HG02759 (cell line): ENCODE results near the gene FAM120AOS.
A peak's percentile ranks its signal among the peaks of the same experiment; 100 is the strongest.

Experiments
- ATAC-seq: cut with Tn5 transposase; IDR thresholded peaks from one replicate; pipeline ENCODE4 v1.9.1; 2021; ENCODE audit warnings: mild to moderate bottlenecking, moderate library complexity; ENCODE audit not compliant: unreplicated experiment

FAM120AOS gene

GRCh38 chr9:93453047-93453914 lies at the start of gene FAM120AOS:
Gene FAM120AOS (minus strand): TSS chr9:93453581. CDS start chr9:93452709, 872 bp downstream.
- ATAC-seq: peak; percentile 69

- ATAC-seq: no peak
Measured at GRCh38 chr9:93501406-93501805, 48.0 kb upstream of the FAM120AOS start.

- no peak for ATAC-seq
Measured at GRCh38 chr9:93500571-93501298, 47.4 kb upstream of the FAM120AOS start.

- ATAC-seq: no peak
Measured at GRCh38 chr9:93496285-93496684, 42.9 kb upstream of the FAM120AOS start.

DNA sequence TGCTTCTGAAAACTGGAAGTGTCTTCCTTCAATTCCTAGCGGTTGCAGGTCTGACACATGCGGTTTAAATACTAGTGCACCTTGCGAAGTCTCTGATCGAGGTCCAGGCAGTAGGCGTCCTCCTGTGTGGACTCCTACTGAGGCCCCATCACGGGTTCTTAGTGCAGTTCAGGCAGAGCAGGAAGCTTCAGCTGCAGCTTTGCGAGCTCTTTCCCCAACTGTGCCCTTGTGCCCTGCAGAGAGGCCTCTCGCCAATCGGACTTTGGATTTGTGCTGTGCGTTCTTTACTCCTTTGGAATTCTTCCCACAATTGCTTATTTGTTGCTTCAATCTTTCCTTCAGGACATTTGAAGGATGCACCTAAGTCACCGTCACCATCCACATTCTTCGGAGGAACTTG lies 40.6 kb upstream of the FAM120AOS start:
- no peak for ATAC-seq

DNA sequence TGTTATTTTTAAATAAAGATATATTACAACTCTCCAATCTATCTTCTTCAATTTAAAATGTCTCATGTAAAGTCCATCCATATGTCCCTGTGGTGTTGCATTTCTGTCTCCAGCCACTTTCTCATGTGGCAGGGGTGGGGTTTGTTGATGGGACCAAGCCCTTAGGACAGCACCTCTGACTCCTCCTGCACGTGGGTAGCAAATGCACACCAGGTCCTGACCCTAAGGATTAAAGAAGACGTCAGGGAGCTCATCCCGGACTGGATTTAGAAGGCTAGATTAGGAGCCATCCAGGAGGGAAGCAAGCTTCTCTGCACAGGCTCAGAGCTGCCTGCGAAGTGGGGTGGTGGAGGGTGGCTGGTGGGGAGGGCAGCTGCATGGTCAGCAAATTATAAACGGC lies 38.9 kb upstream of the FAM120AOS start:
- ATAC-seq: no peak

DNA sequence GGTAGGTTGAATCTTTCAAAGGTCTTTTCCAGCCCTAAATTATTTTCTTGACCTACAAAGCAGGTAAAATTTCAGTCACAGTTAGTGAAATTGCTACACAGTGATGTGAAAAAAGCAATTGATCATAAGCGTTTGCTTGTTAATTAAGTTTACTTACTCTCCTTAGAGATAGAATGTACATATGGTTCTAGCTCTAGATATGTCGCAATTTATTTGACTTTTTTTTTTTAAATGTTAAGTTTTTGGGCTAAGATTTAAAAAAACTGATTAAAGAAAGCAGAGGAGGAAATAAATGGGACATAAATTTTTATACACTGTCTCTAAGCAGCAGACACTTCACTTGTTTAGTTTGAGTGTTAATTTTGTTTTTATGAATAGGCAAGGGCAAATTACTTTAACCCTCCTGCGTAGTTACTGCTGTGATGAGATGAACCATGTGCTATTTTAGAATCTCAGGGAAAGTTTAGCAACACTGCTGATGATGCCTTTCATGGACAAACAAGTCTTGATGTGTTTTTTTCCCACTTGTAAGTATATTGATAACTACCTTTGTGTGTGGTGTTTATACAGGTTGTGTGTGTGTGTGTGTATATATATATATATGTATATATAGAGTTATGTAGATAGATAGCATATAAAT lies 38.3 kb upstream of the FAM120AOS start:
- ATAC-seq: no peak

DNA sequence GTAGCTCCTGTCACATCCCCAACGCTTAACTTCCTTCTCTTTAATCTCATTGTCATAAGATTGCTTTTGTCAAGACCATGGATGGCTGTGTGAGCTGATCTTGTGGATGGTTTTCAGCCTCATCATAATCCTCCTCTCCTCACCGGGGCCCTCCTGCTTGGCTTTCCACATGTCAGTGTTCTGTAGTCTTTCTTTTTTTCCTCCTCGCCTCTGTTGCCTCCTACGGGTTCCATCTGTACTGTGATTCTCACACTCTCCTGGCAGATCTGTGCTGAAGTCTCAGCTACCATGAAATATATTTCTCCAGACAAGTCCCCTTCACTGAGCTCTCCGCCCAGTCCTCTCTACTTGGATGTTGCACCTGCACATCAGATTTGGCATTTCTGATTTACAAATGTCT lies 34.9 kb upstream of the FAM120AOS start:
- no peak for ATAC-seq

DNA sequence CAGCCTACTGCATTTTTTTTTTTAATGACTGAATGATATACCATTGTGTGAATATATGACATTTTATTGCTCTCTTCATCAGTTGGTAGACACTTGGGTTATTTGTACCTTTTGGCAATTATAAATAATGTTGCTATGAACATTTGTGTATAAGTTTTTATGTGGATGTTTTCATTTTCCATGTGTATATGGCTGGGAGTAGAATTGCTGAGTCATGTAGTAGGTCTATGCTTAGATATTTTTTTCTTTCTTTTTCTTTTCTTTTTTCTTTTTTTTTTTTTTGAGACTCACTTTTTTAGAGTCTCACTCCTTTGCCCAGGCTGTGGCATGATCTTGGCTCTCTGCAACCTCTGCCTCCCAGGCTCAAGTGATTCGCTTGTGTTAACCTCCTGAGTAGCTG lies 32.9 kb upstream of the FAM120AOS start:
- no peak for ATAC-seq

- no peak for ATAC-seq
Measured at GRCh38 chr9:93483497-93483896, 30.1 kb upstream of the FAM120AOS start.

DNA sequence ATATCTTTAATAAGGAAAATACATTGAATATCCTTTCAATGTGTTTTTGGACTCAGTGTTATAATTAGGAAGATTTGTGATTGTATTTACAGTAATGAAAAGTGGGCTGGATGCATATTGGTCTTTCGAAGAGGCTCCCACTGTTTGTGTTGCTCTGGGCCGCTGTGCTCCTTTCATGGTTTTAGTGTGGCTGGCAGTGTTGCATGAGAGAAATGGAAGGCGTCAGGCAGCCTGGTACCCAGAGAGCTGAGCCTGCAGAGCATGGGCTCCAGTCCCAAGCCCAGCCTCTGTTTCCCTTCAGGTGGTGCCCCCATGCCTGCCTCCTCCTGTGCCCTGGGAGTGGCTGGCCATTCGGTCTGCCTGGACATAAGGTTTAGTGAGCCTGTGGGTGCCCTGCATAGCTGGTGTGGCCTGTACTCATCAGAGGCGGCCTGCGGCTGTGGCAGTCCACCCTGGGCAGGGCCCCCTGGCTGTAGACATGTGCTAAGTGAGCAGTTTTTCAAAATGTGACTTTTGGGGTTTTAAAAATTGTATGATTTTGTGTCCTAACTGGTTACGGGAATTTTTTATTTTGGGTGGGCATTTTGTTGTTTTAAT lies 27.4 kb upstream of the FAM120AOS start:
- ATAC-seq: no peak

DNA sequence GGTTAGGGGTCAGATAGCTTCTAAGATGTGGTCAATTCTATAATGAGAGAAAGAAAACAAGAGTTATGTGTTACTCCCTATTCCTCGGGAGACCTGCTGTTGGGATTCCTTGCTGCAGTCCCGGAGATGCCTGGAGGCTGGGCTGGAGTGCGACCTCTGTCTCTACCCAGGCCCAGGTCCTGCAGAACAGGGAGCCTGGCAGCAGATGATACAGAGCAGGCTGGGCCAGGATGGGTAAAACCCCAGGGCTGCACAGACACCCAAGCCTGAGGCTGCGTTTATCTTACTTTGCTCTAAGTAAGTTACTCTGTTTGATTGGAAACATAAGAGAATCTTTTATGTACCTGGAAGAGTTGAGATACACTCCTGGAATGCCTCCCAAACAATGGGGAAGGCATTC lies 26.9 kb upstream of the FAM120AOS start:
- no peak for ATAC-seq

DNA sequence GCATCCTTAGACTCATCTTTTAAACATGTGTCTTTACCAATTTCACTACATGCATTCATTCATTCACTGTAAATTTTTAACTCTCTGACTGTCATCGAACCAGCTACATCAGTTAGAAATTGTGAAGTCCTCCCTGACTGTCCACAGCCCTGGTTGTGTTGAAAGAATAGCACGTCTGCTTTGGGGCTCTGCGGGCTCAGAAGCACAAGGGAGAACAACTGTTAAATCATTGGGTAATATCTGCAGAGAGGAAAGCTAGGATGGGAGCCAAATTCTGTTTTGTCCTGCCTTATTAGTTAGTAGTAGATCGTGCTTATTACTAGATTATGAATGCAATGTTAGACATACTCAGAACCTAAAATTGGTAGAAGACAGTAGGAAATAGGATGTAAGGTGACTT lies 26.3 kb upstream of the FAM120AOS start:
- ATAC-seq: no peak

DNA sequence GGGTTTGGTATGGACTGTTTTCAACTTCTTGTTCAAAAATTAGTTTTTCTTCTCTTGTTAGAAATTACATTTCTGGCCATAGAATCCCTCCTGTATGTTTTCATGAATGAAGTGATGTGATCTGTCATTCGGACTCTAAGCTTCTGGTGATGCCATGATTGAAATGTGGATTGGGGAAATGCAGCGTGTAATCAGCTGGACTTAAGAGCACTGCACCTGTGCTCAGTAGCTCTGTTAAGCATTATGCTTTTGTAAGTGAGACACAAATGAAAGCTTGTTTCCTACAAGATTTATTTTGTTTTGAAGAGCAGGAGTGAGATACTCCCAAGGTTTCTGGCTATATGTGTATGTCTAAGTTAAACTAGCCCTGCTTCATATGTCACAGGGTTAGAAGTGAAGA lies 24.0 kb upstream of the FAM120AOS start:
- no peak for ATAC-seq

- ATAC-seq: no peak
Measured at GRCh38 chr9:93476924-93477323, 23.5 kb upstream of the FAM120AOS start.

GRCh38 chr9:93475856-93476255 lies 22.5 kb upstream of the FAM120AOS start:
- no peak for ATAC-seq

- ATAC-seq: no peak
Measured at GRCh38 chr9:93475108-93475507, 21.7 kb upstream of the FAM120AOS start.

DNA sequence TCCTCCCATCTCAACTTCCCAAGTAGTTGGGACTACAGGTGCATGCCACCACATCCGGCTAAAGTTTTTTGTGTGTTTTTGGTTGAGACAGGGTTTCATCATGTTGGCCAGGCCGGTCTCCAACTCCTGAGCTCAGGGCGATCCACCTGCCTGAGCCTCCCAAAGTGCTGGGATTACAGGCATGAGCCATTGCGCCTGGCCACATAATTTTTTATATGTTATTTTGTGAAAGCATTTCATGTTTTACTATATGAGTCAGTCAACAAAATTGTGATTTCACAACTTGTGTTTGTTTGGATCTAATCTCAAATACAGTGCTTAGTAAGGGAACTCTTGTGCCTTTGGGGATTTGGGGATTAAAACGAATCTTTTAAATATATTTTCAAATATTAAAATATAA lies 20.0 kb upstream of the FAM120AOS start:
- ATAC-seq: no peak

DNA sequence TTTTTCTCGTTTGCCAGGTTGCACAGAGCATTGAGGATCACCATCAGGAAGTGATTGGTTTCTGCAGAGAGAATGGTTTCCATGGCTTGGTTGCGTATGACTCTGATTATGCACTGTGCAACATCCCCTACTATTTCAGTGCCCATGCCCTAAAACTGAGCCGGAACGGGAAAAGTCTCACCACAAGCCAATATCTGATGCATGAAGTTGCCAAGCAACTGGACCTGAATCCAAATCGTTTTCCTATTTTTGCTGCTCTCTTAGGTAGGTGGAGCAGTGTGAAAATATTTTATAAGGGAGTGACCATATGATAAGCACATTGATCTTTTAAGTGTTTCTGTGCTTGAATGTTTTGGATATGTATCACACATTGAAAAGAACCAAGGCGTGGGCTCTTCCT lies 17.7 kb upstream of the FAM120AOS start:
- ATAC-seq: no peak

DNA sequence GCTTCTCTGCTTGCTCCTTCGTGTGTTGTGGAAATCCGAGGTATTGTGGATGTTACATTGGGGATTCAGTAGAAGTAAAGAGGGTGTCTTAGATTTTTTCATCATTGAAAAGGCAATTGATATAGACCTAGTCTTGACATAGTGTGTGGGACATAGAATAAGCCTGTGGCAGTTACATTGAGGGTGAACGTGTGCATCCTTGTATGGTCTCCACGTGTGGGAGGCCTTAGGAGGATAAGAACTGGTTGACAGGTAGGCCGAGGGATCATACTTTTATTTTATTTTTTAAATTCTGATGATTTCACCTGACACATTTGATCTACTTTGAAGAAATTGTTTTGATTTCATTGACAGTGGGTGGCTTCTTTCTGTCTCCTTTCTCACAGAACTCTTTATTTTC lies 17.0 kb upstream of the FAM120AOS start:
- no peak for ATAC-seq

DNA sequence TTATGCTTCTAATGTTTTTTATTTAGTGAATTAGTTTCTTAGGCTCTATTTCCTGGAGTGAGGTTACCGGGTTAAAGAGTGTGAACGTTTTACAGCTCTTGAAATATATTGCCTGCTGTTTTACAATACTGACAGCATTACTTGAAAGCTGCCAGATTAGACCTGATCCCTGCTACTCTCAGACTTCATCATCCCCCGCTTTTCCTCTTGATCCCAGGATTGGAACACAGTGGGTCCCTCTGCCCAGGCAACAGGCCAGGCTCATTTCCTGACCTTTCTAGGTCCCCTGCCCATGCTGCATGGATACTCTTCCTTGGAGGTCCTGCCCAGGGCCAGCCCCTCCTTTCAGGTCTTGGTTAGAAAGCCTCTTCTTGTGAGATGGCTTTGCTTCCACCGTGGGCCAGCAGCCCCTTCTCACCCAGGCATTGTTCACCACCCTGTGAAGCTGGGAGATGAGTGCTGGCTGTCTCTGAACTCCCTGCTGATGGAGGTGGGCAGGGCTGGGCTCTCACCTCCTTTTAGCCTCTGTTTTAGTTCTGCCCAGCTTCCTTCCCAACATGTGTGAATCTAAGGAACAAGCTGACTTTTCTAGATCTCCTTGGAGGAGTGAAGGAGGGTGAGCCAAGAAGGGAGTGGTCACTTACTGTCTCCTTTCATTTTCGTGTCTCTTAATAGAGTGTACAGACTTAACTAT lies 15.5 kb upstream of the FAM120AOS start:
- no peak for ATAC-seq
